ENCODE measurements around the gene ETNK1. TPM values are rescaled to one million over a fixed set of nuclear protein-coding genes. Genes with fewer than 3 reads are reported as not detected.
A peak's percentile ranks its signal among the peaks of the same experiment; 100 is the strongest.
"Not testable (repeated sequence)": the region's sequence is repeated elsewhere in the genome, so short reads cannot be mapped to it uniquely, and the experiment has no call there.

ETNK1 gene
- total RNA-seq, 1 donor from 2014 or later = 17.0 TPM

- ATAC-seq (no peak), DNase-seq (ENCODE audit: missing footprints) (no peak)
- intact Hi-C loops (cut with DNase I) = no loop called here
These were observed 53.0 kb downstream of the ETNK1 start for GRCh38 chr12:22677781-22678574.

- no peak for DNase-seq (ENCODE audit: missing footprints)
- intact Hi-C loops (cut with DNase I) = no loop called here
- ATAC-seq = no peak
These were observed 57.7 kb downstream of the ETNK1 start for GRCh38 chr12:22682663-22683062.

- DNase-seq (ENCODE audit: missing footprints) = no peak
- intact Hi-C loops (cut with DNase I) = no loop called here
- no peak for ATAC-seq
These were observed 58.2 kb downstream of the ETNK1 start for GRCh38 chr12:22683131-22683530.

GRCh38 chr12:22684140-22685118 is 59.5 kb downstream of the ETNK1 start:
- DNase-seq (ENCODE audit: missing footprints) = no peak
- intact Hi-C loops (cut with DNase I) = no loop called here
- no peak for ATAC-seq

GRCh38 chr12:22686193-22686592 is 61.2 kb downstream of the ETNK1 start:
- no peak for ATAC-seq
- intact Hi-C loops (cut with DNase I) = no loop called here

GRCh38 chr12:22687361-22688076 is 62.5 kb downstream of the ETNK1 start:
- ATAC-seq (peak; percentile 28), DNase-seq (ENCODE audit: missing footprints) (no peak)
- intact Hi-C loops (cut with DNase I) = no loop called here

More at GRCh38 chr12:22686193-22686592, 61.2 kb downstream of the ETNK1 start:
- no peak for DNase-seq (ENCODE audit: missing footprints)

- DNase-seq (ENCODE audit: missing footprints) (no peak), ATAC-seq (no peak)
- intact Hi-C loops (cut with DNase I) = no loop called here
These were observed 64.9 kb downstream of the ETNK1 start for GRCh38 chr12:22689876-22690275.

- ATAC-seq = no peak
- intact Hi-C loops (cut with DNase I) = no loop called here
These were observed 66.3 kb downstream of the ETNK1 start for GRCh38 chr12:22691319-22691718.

GRCh38 chr12:22692467-22692866 is 67.5 kb downstream of the ETNK1 start:
- intact Hi-C loops (cut with DNase I); DNase-seq (ENCODE audit: missing footprints); ATAC-seq: not testable (repeated sequence)

More at GRCh38 chr12:22691319-22691718, 66.3 kb downstream of the ETNK1 start:
- DNase-seq (ENCODE audit: missing footprints) = no peak

GRCh38 chr12:22692964-22693555 is 68.1 kb downstream of the ETNK1 start:
- peak; percentile 67 for DNase-seq (ENCODE audit: missing footprints)
- no peak for ATAC-seq

GRCh38 chr12:22698576-22698975 is 73.6 kb downstream of the ETNK1 start:
- DNase-seq (ENCODE audit: missing footprints) = no peak
- ATAC-seq = no peak
- intact Hi-C loops (cut with DNase I) = no loop called here

More at GRCh38 chr12:22692964-22693555, 68.1 kb downstream of the ETNK1 start:
- intact Hi-C loops (cut with DNase I) = no loop called here

- intact Hi-C loops (cut with DNase I) = not testable (repeated sequence)
These were observed 74.7 kb downstream of the ETNK1 start for GRCh38 chr12:22699705-22700104.

GRCh38 chr12:22700106-22700505 is 75.1 kb downstream of the ETNK1 start:
- DNase-seq (ENCODE audit: missing footprints) = no peak
- no peak for ATAC-seq
- intact Hi-C loops (cut with DNase I) = no loop called here

More at GRCh38 chr12:22699705-22700104, 74.7 kb downstream of the ETNK1 start:
- not testable (repeated sequence) for DNase-seq (ENCODE audit: missing footprints); ATAC-seq

GRCh38 chr12:22701216-22701809 is 76.3 kb downstream of the ETNK1 start:
- intact Hi-C loops (cut with DNase I); ATAC-seq; DNase-seq (ENCODE audit: missing footprints): not testable (repeated sequence)

- ATAC-seq (no peak), DNase-seq (ENCODE audit: missing footprints) (no peak)
- intact Hi-C loops (cut with DNase I) = no loop called here
These were observed 77.7 kb downstream of the ETNK1 start for GRCh38 chr12:22702690-22703089.

GRCh38 chr12:22709292-22709691 is 84.3 kb downstream of the ETNK1 start:
- intact Hi-C loops (cut with DNase I) = no loop called here
- no peak for ATAC-seq
- DNase-seq (ENCODE audit: missing footprints) = no peak

GRCh38 chr12:22712083-22712482 is 87.1 kb downstream of the ETNK1 start:
- intact Hi-C loops (cut with DNase I) = no loop called here
- DNase-seq (ENCODE audit: missing footprints) = no peak
- no peak for ATAC-seq

GRCh38 chr12:22715254-22715653 is 90.3 kb downstream of the ETNK1 start:
- no peak for ATAC-seq
- intact Hi-C loops (cut with DNase I) = no loop called here
- DNase-seq (ENCODE audit: missing footprints) = no peak

Data from Right ventricle myocardium inferior (tissue), 1 donor.